ENCODE measurements around the gene MAGI2. TPM values are rescaled to one million over a fixed set of nuclear protein-coding genes. Genes with fewer than 3 reads are reported as not detected.

Gene MAGI2
- polyA plus RNA-seq, 2 donors, result 0.67 to 0.79 TPM

DNA sequence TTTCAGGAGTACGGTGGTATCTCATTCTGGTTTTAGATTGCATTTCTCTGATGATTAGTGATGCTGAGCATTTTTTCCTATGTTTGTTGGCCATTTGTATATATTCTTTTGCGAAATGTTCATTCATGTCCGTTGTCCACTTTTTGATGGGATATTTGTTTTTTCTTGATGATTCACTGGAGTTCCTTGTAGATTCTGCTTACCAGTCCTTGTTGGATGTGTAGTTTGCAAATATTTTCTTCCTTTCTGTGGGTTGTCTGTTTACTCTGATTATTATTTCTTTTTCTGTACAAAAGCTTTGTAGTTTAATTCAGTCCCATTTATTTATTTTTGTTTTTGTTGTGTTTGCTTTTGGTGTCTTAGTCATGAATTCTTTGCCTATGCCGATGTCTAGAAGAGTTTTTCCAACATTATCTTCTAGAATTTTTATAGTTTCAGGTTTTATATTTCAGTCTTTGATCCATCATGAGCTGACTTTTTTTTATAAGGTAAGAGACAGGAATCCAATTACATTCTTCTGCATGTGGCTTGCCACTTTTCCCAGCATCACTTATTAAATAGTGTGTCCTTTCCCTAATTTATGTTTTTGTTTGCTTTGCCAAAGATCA lies 320.5 kb downstream of the MAGI2 start:
- H3K27me3 ChIP-seq (ENCODE audit: control insufficient read depth in 1 of 2, insufficient read depth in 2 of 2, low read length in 2 of 2), result no peaks in the 10 kb centered on the region
- no peaks in the 10 kb centered on the region for H3K36me3 ChIP-seq (ENCODE audit: control insufficient read depth in 2 of 2, insufficient read depth in 2 of 2, low read length in 1 of 2)
- WGBS, 2 donors, result 86 to 87% methylated on average over 4 of the region's 4 CpGs
- no peaks in the 10 kb centered on the region for H3K9me3 ChIP-seq (ENCODE audit: control insufficient read depth in 2 of 2, insufficient read depth in 1 of 2, low read depth in 1 of 2, low read length in 1 of 2)
- H3K4me3 ChIP-seq (ENCODE audit: low read depth in 1 of 2, low read length in 2 of 2), result no peak overlapping the region
- H3K27ac ChIP-seq (ENCODE audit: low read depth in 2 of 2, low read length in 1 of 2), result no peak overlapping the region
- H3K4me1 ChIP-seq (ENCODE audit: control insufficient read depth in 2 of 2, insufficient read depth in 2 of 2, low read length in 1 of 2), result no peaks in the 10 kb centered on the region

DNA sequence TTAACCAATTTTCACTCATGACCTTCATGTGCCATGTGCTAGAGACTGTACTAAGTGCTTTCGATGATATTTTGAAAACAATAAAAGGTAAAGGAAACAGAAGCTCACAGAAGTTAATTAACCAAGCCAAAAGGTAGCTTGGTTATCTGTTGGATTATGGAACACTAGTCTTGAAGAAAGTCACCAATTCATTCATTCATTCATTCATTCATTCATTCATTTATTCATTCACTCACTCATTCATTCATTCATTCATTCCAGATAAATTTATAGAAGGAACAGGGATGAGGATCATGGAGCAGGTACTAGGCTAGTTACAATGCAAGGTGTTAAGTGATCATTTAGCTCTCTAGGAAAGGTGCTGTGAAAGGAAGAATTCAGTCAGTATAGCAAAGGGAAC lies 322.8 kb downstream of the MAGI2 start:
- 92 to 95% methylated on average over 1 of the region's 1 CpG for WGBS, 2 donors

DNA sequence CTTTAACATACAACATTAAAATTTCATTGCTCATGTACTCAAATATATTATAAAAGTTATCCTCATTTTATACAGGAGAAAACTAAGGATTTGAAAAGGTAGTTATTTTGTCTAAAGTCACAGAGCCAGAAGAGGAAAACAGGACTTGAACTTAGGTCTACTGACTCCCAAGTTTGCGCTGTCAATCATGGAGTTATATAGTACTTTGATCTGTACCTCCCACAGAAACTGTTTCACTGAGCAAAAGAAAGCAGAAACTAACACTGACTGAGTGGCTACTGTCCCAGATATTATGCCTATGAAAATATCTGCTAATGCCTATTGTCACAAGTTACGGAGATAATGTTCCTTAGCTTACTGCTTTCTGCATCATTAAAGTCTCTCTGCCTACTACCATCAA lies 329.1 kb downstream of the MAGI2 start:
- H3K4me1 ChIP-seq (ENCODE audit: control insufficient read depth in 2 of 2, insufficient read depth in 2 of 2, low read length in 1 of 2), result no peaks in the 10 kb centered on the region
- H3K9me3 ChIP-seq (ENCODE audit: control insufficient read depth in 2 of 2, insufficient read depth in 1 of 2, low read depth in 1 of 2, low read length in 1 of 2), result no peaks in the 10 kb centered on the region
- H3K27ac ChIP-seq (ENCODE audit: low read depth in 2 of 2, low read length in 1 of 2), result no peak overlapping the region
- H3K4me3 ChIP-seq (ENCODE audit: low read depth in 1 of 2, low read length in 2 of 2), result no peak overlapping the region
- H3K36me3 ChIP-seq (ENCODE audit: control insufficient read depth in 2 of 2, insufficient read depth in 2 of 2, low read length in 1 of 2), result no peaks in the 10 kb centered on the region
- no peaks in the 10 kb centered on the region for H3K27me3 ChIP-seq (ENCODE audit: control insufficient read depth in 1 of 2, insufficient read depth in 2 of 2, low read length in 2 of 2)
- 89 to 95% methylated on average over 2 of the region's 2 CpGs for WGBS, 2 donors

More for the DNA sequence above, 322.8 kb downstream of the MAGI2 start:
- H3K4me3 ChIP-seq (ENCODE audit: low read depth in 1 of 2, low read length in 2 of 2), result no peak overlapping the region
- H3K9me3 ChIP-seq (ENCODE audit: control insufficient read depth in 2 of 2, insufficient read depth in 1 of 2, low read depth in 1 of 2, low read length in 1 of 2), result no peaks in the 10 kb centered on the region
- H3K4me1 ChIP-seq (ENCODE audit: control insufficient read depth in 2 of 2, insufficient read depth in 2 of 2, low read length in 1 of 2), result no peaks in the 10 kb centered on the region
- H3K27me3 ChIP-seq (ENCODE audit: control insufficient read depth in 1 of 2, insufficient read depth in 2 of 2, low read length in 2 of 2), result no peaks in the 10 kb centered on the region
- no peaks in the 10 kb centered on the region for H3K36me3 ChIP-seq (ENCODE audit: control insufficient read depth in 2 of 2, insufficient read depth in 2 of 2, low read length in 1 of 2)
- H3K27ac ChIP-seq (ENCODE audit: low read depth in 2 of 2, low read length in 1 of 2), result no peak overlapping the region

DNA sequence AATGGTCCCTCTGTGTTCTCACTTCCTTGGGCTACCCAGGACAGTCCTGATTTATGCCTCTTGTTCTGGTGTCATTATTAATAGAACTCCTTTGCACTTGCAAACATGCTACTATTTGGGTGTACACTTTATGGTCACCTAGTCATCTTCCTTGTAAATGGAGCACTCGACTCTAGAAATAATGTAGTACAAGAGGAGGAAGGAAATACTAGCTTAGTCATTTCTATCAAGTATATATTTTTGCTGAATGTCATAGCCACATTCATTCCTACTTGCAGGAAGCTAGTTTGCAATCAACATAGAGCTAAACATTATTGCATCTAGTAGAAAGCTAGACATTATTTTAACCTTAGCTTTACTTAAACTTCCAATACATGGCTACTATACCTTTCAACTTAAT lies 335.3 kb downstream of the MAGI2 start:
- no peaks in the 10 kb centered on the region for H3K27me3 ChIP-seq (ENCODE audit: control insufficient read depth in 1 of 2, insufficient read depth in 2 of 2, low read length in 2 of 2)
- no peak overlapping the region for H3K27ac ChIP-seq (ENCODE audit: low read depth in 2 of 2, low read length in 1 of 2)
- no peaks in the 10 kb centered on the region for H3K36me3 ChIP-seq (ENCODE audit: control insufficient read depth in 2 of 2, insufficient read depth in 2 of 2, low read length in 1 of 2)
- H3K4me3 ChIP-seq (ENCODE audit: low read depth in 1 of 2, low read length in 2 of 2), result no peak overlapping the region
- H3K9me3 ChIP-seq (ENCODE audit: control insufficient read depth in 2 of 2, insufficient read depth in 1 of 2, low read depth in 1 of 2, low read length in 1 of 2), result no peaks in the 10 kb centered on the region
- no peaks in the 10 kb centered on the region for H3K4me1 ChIP-seq (ENCODE audit: control insufficient read depth in 2 of 2, insufficient read depth in 2 of 2, low read length in 1 of 2)
- 41 to 56% methylated on average over 1 of the region's 1 CpG for WGBS, 2 donors

DNA sequence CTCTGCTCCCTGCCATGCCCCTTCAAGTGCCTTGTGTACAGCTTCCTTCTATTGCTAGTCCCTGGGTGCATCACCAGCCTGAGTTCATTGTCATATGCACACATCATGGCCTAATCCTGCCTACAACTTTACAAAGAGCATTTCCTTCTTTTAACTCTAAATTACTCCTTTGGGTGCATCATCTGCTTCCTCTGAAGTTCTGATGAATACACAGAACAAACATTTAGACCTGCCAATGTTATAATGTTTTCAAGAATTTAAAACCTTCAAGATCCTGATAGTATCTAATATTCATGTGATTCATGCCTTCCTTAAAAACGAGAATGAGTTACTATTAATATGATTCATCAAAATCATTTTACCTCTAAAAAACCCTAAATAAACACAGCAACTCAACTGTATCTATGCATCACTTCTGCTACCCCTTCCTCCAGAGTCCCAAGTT lies 357.1 kb downstream of the MAGI2 start:
- no peaks in the 10 kb centered on the region for H3K27me3 ChIP-seq (ENCODE audit: control insufficient read depth in 1 of 2, insufficient read depth in 2 of 2, low read length in 2 of 2)
- H3K4me1 ChIP-seq (ENCODE audit: control insufficient read depth in 2 of 2, insufficient read depth in 2 of 2, low read length in 1 of 2), result no peaks in the 10 kb centered on the region
- no peak overlapping the region for H3K27ac ChIP-seq (ENCODE audit: low read depth in 2 of 2, low read length in 1 of 2)
- no peaks in the 10 kb centered on the region for H3K36me3 ChIP-seq (ENCODE audit: control insufficient read depth in 2 of 2, insufficient read depth in 2 of 2, low read length in 1 of 2)
- no peak overlapping the region for H3K4me3 ChIP-seq (ENCODE audit: low read depth in 1 of 2, low read length in 2 of 2)
- WGBS, 2 donors, result 27 to 33% methylated on average over 1 of the region's 1 CpG
- peaks cover 0 to 4% of the 10 kb centered on the region in 2 donors for H3K9me3 ChIP-seq (ENCODE audit: control insufficient read depth in 2 of 2, insufficient read depth in 1 of 2, low read depth in 1 of 2, low read length in 1 of 2)

DNA sequence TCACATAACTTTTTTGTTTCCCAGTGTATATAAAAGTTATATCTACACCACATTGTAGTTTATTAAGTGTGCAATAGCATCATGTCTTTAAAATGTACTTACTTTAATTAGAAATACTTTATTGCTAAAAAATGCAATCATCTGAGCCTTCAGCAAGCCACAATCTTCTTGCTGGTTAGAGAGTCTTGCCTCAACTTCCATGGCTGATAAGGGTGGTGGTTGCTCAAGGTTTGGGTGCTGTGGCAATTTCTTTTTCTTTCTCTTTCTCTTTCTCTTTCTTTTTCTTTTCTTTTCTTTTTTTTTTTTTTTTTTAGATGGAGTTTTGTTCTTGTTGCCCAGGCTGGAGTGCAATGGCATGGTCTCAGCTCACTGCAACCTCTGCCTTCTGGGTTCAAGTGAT lies 360.0 kb downstream of the MAGI2 start:
- Histone ChIP-seq H3K36me3 (ENCODE audit: control insufficient read depth in 2 of 2, insufficient read depth in 2 of 2, low read length in 1 of 2) (no peaks in the 10 kb centered on the region), H3K9me3 (ENCODE audit: control insufficient read depth in 2 of 2, insufficient read depth in 1 of 2, low read depth in 1 of 2, low read length in 1 of 2) (peaks cover 0 to 4% of the 10 kb centered on the region in 2 donors), H3K4me1 (ENCODE audit: control insufficient read depth in 2 of 2, insufficient read depth in 2 of 2, low read length in 1 of 2) (no peaks in the 10 kb centered on the region), H3K27ac (ENCODE audit: low read depth in 2 of 2, low read length in 1 of 2) (no peak overlapping the region), H3K27me3 (ENCODE audit: control insufficient read depth in 1 of 2, insufficient read depth in 2 of 2, low read length in 2 of 2) (no peaks in the 10 kb centered on the region), H3K4me3 (ENCODE audit: low read depth in 1 of 2, low read length in 2 of 2) (no peak overlapping the region)

DNA sequence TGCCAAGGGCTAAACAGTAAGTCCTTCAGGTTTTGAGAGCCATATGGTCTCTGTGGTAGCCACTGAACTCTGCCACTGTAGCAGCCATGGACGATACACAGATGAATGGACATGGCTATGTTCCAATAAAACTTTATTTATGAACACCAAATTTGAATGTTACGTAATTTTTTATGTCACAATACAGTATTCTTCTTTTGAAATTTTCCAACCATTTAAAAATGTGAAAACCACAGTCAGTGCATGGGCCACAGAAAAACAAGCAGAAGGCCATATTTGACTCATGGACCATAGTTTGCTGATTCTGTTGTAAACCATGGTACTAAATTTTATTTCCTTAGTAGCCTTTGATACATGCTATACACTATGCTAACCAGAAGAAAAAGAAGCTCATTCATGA lies 361.8 kb downstream of the MAGI2 start:
- peaks cover 0 to 4% of the 10 kb centered on the region in 2 donors for H3K9me3 ChIP-seq (ENCODE audit: control insufficient read depth in 2 of 2, insufficient read depth in 1 of 2, low read depth in 1 of 2, low read length in 1 of 2)
- H3K4me3 ChIP-seq (ENCODE audit: low read depth in 1 of 2, low read length in 2 of 2), result no peak overlapping the region
- no peaks in the 10 kb centered on the region for H3K4me1 ChIP-seq (ENCODE audit: control insufficient read depth in 2 of 2, insufficient read depth in 2 of 2, low read length in 1 of 2)
- no peak overlapping the region for H3K27ac ChIP-seq (ENCODE audit: low read depth in 2 of 2, low read length in 1 of 2)
- 75 to 80% methylated on average over 2 of the region's 2 CpGs for whole genome bisulfite sequencing, 2 donors
- H3K27me3 ChIP-seq (ENCODE audit: control insufficient read depth in 1 of 2, insufficient read depth in 2 of 2, low read length in 2 of 2), result no peaks in the 10 kb centered on the region
- H3K36me3 ChIP-seq (ENCODE audit: control insufficient read depth in 2 of 2, insufficient read depth in 2 of 2, low read length in 1 of 2), result no peaks in the 10 kb centered on the region

DNA sequence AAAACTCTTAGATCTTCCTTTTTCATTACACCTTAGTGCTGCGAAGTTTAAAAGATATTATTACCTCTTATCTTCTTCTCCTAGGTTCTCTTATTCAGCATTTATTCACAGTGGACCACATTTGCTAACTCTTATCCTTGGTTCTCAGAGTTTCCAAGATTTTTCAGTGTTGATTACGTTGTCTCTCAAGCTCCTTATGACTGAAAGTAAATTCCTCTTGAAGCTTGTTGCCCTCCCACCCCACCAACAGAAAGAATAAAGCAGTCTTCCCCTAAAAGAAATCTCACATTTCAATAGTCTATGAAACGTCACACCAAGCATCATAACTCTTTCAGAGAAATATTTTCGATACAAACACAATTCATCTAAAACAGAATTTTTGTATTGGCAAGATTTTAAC lies 362.5 kb downstream of the MAGI2 start:
- H3K27me3 ChIP-seq (ENCODE audit: control insufficient read depth in 1 of 2, insufficient read depth in 2 of 2, low read length in 2 of 2), result no peaks in the 10 kb centered on the region
- WGBS, 2 donors, result 75 to 80% methylated on average over 4 of the region's 4 CpGs
- no peaks in the 10 kb centered on the region for H3K4me1 ChIP-seq (ENCODE audit: control insufficient read depth in 2 of 2, insufficient read depth in 2 of 2, low read length in 1 of 2)
- H3K27ac ChIP-seq (ENCODE audit: low read depth in 2 of 2, low read length in 1 of 2), result no peak overlapping the region
- H3K9me3 ChIP-seq (ENCODE audit: control insufficient read depth in 2 of 2, insufficient read depth in 1 of 2, low read depth in 1 of 2, low read length in 1 of 2), result peaks cover 0 to 1% of the 10 kb centered on the region in 2 donors
- no peaks in the 10 kb centered on the region for H3K36me3 ChIP-seq (ENCODE audit: control insufficient read depth in 2 of 2, insufficient read depth in 2 of 2, low read length in 1 of 2)
- no peak overlapping the region for H3K4me3 ChIP-seq (ENCODE audit: low read depth in 1 of 2, low read length in 2 of 2)

DNA sequence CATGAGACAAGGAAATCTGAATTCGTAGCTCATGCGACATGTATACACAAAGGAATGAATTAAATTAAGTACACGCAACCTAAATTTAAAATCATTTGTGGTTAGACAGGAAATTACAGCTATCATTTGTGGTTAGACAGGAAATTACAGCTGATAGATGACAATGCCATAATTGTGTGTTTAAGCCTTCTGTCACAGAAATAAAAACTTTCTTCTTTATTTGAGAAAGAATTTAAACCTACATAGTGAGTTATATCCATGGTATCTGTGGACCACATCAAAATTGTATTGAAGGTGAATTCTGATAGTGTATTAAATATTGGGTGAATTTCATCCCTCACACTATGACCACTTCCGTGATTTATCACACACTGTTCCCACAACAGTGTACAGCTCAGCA lies 362.9 kb downstream of the MAGI2 start:
- WGBS, 2 donors, result 70 to 73% methylated on average over 4 of the region's 4 CpGs
- Histone ChIP-seq H3K4me1 (ENCODE audit: control insufficient read depth in 2 of 2, insufficient read depth in 2 of 2, low read length in 1 of 2) (no peaks in the 10 kb centered on the region), H3K27me3 (ENCODE audit: control insufficient read depth in 1 of 2, insufficient read depth in 2 of 2, low read length in 2 of 2) (no peaks in the 10 kb centered on the region), H3K36me3 (ENCODE audit: control insufficient read depth in 2 of 2, insufficient read depth in 2 of 2, low read length in 1 of 2) (no peaks in the 10 kb centered on the region), H3K9me3 (ENCODE audit: control insufficient read depth in 2 of 2, insufficient read depth in 1 of 2, low read depth in 1 of 2, low read length in 1 of 2) (no peaks in the 10 kb centered on the region), H3K4me3 (ENCODE audit: low read depth in 1 of 2, low read length in 2 of 2) (no peak overlapping the region), H3K27ac (ENCODE audit: low read depth in 2 of 2, low read length in 1 of 2) (no peak overlapping the region)

DNA sequence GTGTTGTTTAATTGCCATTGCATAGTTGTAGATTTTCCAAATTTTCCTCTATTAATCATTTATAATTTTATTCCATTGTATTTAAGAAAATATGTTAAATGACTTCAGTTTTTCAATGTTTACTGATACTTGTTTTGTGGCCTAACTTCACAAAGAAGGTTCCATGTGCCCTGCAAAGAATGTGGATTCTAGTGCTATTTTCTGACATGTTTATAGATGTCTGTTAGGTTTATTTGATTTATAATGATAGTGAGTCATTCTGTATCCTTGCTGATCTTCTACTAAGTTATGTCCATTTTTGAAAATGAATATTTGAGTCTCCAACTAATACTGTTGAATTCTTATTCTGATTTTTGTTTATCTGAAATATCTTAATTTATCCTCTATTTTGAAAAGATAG lies 369.0 kb downstream of the MAGI2 start:
- H3K4me1 ChIP-seq (ENCODE audit: control insufficient read depth in 2 of 2, insufficient read depth in 2 of 2, low read length in 1 of 2), result no peaks in the 10 kb centered on the region
- no peaks in the 10 kb centered on the region for H3K27me3 ChIP-seq (ENCODE audit: control insufficient read depth in 1 of 2, insufficient read depth in 2 of 2, low read length in 2 of 2)
- no peak overlapping the region for H3K4me3 ChIP-seq (ENCODE audit: low read depth in 1 of 2, low read length in 2 of 2)
- no peaks in the 10 kb centered on the region for H3K36me3 ChIP-seq (ENCODE audit: control insufficient read depth in 2 of 2, insufficient read depth in 2 of 2, low read length in 1 of 2)
- H3K27ac ChIP-seq (ENCODE audit: low read depth in 2 of 2, low read length in 1 of 2), result no peak overlapping the region
- no peaks in the 10 kb centered on the region for H3K9me3 ChIP-seq (ENCODE audit: control insufficient read depth in 2 of 2, insufficient read depth in 1 of 2, low read depth in 1 of 2, low read length in 1 of 2)
